ENCODE measurements around the gene RNPEPL1. TPM values are rescaled to one million over a fixed set of nuclear protein-coding genes. Genes with fewer than 3 reads are reported as not detected.
"Not testable (repeated sequence)": the region's sequence is repeated elsewhere in the genome, so short reads cannot be mapped to it uniquely, and the experiment has no call there.

RNPEPL1 gene, protein sequence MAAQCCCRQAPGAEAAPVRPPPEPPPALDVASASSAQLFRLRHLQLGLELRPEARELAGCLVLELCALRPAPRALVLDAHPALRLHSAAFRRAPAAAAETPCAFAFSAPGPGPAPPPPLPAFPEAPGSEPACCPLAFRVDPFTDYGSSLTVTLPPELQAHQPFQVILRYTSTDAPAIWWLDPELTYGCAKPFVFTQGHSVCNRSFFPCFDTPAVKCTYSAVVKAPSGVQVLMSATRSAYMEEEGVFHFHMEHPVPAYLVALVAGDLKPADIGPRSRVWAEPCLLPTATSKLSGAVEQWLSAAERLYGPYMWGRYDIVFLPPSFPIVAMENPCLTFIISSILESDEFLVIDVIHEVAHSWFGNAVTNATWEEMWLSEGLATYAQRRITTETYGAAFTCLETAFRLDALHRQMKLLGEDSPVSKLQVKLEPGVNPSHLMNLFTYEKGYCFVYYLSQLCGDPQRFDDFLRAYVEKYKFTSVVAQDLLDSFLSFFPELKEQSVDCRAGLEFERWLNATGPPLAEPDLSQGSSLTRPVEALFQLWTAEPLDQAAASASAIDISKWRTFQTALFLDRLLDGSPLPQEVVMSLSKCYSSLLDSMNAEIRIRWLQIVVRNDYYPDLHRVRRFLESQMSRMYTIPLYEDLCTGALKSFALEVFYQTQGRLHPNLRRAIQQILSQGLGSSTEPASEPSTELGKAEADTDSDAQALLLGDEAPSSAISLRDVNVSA
- polyA plus RNA-seq (ENCODE audit: insufficient read length), result 35.0 TPM

DNA sequence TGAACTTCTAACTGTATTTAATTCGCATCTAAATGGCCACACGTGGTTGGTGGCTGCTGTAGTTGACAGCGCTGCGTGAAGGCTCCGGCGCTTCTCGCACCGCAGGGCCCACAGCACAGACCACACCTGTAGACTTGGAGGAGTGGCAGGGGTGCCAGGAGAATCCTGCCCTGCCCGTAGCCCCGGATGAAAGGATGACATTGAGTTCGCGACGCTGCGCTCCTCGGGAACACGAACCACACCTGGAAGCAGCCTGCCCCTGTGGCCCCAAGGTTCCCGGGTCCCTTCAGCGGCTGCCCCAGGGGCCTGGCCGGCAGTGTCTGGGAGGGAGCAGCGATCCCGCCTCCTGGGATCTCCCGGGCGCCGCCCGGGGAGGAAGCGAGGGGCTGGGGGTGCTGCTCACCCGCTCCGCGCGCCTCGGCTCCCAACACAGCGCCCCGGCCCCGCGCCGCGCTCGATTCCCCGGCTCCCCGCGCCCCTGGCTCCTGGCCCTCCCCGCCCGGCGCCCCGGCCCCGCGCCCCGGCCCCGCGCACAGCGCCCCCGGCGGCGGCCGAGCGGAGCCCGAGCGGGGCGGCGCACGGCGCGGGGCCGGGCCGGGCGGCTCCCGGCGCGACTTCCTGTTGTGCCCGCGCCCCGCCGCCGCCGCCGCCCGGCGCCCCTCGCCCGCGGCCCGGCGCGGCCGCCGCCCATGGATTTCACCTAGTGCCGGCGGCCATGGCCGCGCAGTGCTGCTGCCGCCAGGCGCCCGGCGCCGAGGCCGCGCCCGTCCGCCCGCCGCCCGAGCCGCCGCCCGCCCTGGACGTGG, at the start of gene RNPEPL1:
RNPEPL1 (plus strand) TSS at position 613 of the 806 bp plus-strand sequence; CDS start at position 716, 103 bp downstream.
- DNase-seq, result no peak

DNA sequence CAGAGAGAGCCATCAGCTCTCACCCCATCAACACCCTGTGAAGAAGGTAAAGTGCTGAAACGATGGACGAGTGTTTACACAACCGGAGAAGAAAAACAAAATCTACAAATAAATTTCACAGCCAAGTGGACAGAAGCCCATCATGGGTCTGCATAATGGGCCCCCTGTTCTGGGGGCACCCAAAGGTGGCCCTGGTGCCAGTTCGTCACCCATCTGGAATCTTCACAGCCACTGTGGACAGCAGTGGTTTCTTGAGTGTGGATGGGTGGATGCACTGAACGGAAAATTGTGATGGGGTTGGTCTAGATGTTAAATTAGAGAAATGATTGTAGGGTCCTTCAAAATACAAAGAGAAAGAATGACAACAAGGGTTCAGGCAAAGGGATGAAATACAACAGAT, 49.3 kb upstream of the RNPEPL1 start:
- no peak for DNase-seq

DNA sequence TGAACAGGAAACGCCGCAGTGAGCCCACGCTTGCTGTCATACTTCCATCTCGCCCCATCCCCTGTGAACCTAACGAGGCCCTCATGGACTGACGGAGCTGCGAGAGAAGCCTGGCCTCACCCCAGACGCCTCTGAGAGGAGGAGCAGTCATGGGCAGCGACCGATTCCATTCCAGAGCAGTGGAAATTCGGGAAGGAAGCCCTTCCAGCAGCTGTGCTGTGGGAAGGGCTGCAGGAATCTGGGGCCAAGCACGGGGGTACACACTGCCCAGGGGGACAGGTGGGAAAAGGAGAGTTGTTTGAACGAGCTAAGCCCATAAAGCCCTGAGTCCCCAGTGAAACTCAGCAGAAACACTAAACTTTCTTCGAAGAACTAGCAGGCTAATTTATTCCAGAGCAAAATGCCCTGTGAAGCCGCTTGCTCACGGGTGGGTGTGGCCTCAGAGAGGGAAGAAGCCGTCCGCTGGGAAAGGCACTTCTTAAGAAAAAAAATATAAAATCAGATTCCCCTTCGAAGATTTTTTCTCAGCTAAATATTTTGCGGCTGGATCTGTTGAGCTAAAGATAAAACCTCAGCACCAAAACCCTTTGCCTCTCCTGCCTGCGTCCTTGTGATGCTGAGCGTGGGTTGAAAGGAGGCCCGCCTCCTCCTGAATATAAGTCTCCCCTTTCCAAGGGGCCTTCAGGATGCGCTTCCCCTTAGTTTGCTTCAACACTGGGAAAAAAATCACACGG, 48.7 kb upstream of the RNPEPL1 start:
- no peak for DNase-seq

DNA sequence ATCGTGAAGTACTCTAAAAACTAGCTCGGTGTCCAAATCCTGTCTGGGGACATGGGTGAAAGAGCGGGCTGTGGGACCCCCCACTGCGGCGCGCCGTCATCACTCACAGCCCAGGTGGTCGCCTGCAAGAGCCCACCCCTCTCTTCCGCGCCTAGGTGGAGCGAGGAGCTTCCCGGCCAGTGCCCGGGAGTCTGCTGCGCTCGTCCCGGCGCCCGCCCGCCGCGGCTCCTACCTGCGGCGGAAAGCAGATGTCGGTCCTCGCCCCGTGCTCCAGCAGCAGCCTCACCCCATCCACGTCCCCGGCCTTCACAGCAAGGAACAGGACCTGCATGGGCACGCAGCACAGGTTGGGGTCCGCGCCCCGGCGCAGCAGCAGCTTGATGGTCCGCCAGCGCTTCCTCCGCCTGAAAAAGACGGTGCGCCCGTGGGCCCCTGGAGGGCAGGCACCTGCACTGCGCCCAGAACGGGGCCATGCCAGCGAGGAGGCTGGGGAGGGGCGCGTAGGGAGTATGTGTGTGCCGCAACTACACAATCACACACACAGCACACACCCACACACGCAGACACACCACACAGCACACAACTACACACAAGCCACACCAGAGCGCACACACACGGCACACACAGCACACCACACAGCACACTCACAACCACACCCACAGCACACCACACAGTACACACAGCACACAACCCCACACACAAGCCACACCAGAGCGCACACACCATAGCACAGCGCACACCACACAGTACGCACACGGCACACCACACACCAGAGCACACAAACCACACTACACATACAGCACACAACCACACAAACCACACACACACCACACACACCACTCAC, 47.9 kb upstream of the RNPEPL1 start:
- no peak for DNase-seq

DNA sequence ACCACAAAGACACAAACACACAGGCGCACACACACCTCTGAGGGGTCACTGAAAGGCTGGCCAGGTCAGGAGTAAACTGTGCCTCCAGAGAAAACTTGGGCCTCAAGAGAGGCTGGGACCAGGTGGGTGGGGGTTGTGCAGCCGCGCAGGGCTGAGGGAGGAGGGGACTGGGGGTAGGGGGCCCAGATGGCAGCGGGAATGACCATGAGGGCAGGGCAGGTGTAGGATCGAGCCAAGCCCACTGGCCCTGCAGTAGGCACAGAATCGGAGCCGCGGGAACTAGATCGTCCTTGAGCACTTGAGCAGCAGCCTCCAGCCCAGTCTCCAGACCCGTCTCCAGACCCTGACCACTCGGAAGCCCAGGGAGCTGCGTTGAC, 47.3 kb upstream of the RNPEPL1 start:
- DNase-seq, result no peak

DNA sequence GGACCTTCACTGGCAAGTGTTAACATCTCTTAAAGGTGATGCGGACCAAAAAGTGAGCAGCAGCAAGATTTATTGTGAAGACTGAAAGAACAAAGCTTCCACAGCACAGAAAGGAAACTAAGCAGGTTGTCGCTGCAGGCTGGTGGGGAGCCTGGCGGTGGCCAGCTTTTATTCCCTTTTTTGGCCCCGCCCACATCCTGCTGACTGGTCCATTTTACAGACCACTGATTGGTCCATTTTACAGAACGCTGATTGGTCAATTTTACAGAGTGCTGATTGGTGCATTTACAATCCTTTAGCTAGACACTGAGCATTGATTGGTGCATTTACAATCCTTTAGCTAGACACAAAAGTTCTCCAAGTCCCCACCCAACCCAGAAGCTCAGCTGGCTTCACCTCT, 46.4 kb upstream of the RNPEPL1 start:
- DNase-seq, result not testable (repeated sequence)

DNA sequence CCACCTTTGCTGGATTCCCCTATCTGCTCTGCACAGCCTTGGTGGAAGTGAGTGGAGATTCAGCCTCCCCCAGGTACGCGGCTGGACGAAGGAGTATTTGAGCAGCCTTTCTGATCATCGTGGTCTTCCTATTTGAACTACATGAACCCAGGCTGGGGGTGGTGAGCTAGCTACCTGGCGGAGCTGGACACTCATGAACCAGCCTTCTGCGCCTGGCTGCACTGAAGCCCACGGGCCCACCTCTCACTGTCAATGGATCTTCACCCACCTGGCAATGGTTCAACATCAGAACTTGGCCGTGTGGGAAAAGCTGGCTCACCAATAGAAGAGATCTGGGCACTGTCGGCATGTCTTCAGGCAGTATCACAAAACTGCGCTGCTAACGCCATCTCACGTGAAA, 45.9 kb upstream of the RNPEPL1 start:
- no peak for DNase-seq

DNA sequence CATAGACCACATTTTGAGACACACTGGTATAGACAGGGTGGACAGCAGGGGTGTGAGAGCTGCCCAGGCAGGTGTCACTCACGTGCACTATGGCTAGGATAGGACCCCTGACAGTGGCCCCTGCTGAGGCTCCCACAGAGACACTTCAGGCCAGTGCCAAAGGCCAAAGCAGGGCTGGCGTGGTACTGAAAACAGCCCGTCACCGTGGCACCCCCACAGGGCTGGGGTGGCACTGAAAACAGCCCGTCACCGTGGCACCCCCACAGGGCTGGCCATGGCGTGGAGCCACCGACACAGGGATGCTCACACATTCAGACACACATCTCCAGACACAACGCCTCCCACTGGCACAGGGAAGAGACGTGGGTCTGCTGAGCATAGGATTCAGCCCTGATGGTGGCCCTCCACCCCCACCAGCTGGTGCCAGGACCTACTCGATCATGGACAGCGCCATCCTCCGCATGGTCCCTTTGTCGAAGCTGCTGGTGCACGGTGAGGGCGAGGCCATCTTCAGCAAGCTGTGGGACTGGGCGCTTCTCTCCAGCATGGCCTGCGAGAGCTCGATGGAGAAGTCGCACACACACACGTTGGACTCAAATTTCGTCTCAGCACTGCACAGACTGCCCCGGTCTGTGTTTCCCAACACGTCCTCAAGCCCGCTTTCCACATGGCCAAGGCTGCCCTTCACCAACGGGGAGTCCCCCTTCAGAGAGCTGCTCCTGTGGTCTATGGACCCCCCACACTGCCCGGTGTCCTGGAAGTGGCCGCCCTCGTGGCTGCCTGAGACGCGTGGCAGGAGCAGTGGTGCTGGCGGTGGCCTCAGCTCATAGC, 44.6 kb upstream of the RNPEPL1 start:
- no peak for DNase-seq

DNA sequence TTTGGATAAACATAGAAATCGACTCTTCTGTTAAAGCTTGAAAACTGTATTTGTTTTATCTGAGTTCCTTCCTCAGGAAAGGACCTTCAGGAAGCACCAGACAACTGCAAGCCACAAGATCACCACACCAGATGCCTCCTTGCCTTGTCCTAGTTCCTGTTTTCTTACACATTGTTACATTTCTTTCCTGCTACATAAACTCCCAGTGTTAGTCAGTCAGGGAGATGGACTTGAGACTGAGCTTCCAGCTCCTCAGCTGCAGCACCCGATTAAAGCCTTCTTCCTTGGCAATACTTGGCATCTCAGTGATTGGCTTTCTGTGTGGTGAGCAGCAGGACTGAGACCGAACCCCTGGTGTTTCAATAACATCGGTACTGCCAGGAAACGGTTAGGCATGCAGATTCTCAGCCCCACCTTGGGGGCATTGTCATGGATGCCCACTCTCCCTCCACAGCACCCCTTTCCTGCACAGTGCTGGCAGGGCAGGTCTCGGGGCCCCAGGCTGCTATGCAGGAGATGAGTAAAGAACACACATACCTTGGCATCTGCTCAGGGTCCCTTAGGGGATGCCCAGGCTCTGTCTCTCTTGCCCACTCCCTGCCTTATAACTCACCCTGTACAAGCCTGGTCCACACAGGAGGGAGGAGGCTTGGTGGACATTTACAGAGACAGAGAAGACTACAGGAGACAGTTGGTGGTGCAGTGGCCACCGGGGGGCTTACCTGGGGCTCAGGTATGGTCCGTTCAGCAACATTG, 43.1 kb upstream of the RNPEPL1 start:
- no peak for DNase-seq

DNA sequence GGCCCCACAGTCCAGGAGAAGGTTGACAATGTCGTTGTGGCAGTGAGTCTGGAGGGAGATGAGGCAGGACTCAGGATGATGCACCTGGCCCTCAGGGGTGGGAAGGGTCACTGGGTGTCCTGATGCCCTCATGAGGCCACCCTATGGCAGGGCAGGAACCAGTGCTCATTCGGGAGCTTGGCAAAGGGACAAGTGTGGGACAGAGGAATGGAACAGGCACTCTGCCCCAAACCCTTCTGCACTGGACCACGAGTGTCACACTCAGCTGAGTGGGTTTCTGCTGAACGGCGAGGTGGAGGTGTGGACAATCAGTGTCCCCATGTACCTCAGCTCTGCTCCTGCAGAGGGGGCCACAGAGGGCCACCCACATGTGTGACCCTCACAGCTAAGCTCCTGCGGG, 42.5 kb upstream of the RNPEPL1 start:
- no peak for DNase-seq

DNA sequence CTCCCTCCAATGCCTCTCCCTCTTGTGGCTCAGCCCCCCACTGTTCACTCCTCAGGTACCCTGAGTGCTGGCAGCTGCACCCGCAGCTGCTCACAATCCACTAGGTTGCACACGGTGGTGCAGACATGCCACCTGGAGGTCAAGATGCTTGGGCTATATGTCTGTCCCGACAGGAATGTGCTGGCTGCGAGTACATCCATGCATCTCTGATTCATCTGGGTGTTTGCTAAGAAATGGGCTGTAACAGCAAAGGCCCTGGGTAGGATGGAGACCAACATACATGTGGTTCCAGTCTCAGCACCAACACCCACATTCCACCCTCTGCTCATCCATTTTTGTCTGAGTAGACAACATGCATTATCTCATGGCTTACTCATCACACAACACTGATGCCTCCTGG, 41.8 kb upstream of the RNPEPL1 start:
- no peak for DNase-seq

DNA sequence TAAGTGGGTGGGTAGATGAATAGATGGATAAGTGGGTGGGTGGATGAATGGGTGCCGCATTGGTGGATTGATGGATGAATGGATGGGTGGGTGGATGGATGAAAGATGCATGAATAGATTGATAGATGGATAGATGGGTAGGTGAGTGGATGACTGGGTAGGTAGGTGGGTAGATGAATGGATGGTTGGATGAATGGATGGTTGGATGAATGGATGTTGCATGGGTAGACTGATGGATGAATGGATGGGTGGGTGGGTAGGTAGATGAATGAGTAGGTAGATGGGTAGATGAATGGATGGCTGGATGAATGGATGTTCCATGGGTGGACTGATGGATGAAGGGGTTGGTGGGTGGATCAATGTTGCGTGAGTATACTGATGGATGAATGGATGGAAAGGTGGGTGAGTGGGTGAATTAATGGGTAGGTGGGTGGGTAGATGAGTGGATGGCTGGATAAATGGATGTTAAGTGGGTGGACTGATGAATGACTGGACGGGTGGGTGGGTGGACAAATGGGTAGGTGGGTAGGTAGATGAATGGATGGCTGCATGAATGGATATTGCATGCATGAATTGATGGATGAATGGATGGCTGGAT, 41.0 kb upstream of the RNPEPL1 start:
- no peak for DNase-seq

DNA sequence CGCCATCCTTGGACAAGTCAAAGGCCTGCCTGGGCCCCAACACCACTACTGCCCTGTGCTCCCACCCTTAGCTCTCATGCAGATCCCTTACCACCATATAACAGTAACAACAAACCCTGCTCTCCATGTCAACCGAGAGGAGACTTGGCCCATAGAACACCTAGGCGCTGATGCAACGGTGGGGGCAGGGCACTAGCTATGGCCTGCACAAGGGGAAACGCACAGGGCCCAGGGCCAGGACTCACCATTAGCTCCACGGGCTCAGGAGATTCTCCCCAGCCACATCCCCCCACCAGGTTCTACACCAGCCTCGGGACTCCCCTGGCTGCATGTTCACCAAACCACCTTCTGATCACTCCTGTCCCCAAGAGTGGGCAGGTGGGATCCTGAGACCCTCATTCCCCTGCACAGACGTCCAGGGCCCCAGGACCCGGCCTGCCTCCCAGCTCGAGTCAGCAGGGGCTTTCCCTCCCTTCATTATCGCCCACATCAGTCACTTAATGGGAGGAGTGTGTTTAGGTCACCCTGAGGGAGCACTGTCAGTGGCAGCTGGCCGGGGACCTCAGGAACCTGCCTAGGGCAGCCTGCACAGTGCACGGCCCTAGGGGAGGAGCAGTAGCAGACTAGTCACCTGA, 39.8 kb upstream of the RNPEPL1 start:
- DNase-seq, result no peak

DNA sequence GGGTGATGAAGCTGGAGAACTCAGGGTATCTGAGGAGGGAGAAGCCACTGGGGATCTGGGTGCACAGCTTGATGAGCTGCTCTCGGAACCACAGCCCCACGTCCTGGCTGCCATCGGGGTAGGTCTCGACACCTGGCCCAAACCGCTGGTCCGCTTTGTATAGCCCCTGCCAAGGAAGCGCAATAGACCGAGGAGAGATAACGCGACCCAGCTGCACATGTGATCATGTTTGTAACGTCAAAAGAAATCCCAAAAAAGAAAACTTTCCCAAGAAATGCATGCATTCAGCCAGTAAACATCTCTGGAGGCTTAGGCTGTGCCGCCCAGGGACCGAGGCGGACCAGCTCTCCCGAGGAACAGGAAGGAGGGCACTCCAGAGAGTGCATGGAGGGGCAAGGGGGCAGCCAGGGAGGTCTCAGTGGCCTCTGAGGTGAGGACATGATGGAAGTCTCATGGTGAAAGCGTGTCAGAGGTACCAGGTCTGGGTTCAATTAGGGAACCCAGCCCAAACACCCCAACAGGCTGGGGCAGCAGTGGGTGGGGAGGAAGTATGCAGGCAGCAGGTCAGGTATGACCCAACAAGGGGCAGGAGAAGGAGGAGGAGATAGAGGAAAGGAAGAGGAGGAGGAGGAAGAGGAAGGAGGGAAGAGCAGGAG, 38.8 kb upstream of the RNPEPL1 start:
- DNase-seq, result no peak

DNA sequence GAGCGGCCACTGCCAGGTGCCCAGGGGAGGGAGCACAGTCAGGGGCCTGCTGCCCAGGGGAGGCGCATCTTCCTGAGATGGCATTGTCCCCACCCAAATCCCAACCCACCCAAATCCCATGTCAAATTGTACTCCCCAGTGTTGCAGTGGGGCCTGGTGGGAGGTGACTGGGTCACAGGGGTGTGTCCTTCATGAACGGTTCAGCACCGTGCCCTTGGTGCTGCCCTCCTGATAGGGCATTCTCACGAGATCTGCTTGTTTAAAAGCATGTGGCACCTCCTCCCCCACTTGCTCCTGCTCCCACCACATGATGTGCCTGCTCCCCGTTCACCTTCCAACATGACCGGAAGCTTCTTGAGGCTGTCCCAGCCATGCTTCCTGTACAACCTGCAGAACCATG, 38.1 kb upstream of the RNPEPL1 start:
- DNase-seq, result no peak

DNA sequence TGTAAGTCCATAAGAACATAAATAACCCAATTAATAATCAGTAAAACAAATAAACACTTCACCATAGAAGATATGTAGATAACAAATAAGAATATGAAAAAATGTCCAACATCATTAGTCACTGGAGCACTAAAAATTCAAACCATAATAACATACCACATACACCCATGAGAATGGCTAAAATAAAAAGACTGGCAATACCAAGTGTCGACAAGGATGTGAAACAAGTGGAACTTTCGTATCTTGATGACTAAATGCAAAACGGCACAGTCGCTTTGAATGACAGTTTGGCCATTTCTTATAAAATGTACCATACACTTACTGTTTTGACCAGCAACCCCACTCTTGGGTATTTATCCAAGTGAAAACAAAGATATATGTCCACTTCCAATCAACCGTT, 37.2 kb upstream of the RNPEPL1 start:
- DNase-seq, result no peak

DNA sequence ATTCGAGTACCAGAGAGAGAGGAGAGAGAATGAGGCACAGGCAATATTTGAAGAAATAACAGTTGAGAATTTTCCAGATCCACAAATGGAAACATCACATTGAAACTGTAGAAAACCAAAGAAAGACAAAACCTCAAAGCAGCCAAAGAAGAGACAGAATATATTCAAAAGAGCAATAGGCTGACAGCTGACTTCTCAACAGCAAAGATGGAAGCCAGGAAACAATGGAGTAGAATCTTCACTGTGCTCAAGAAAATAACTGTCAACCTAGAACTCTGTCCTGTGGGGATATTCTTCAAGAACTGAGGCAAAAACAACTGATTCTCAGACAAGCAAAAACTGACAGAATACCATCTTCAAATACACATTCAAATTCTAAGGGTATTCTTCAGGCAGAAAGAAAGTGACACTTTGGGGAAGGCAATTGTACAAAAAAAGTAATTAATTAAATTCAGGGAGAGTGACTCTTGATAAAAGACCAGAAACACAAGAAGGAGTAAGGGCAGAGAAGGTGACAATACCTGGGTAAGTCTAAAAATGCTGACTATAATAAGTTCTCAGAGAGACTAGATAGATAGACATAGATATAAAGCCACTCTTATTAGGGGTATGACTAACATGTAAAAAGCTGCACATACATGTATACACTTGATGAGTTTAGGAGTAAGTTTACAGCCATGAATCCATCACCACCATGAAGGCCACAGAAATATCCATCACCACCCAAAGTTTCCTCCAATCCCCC, 36.1 kb upstream of the RNPEPL1 start:
- DNase-seq, result no peak
